Measurements from ENCODE around the gene NR3C2.

Gene NR3C2

GRCh38 chr4:148216321-148216720 is 225.9 kb downstream of the NR3C2 start (continued):
- TF ChIP-seq BACH2 (CRISPR knock-in tag; IDR thresholded peaks at IDR 0.05; ENCODE audit: borderline replicate concordance), result no peak
- no peak for TF ChIP-seq ARNTL (CRISPR knock-in tag; IDR thresholded peaks at IDR 0.05; ENCODE audit: borderline replicate concordance, low read depth)
- no peak for TF ChIP-seq GLIS3 (CRISPR knock-in tag; IDR thresholded peaks at IDR 0.05)
- no peak for TF ChIP-seq CSRNP3 (CRISPR knock-in tag; IDR thresholded peaks at IDR 0.05)
- TF ChIP-seq TOX (CRISPR knock-in tag; IDR thresholded peaks at IDR 0.05; ENCODE audit: borderline replicate concordance), result no peak

- TF ChIP-seq RARB (CRISPR knock-in tag; IDR thresholded peaks at IDR 0.05) (no peak), ZFP30 (CRISPR knock-in tag; IDR thresholded peaks at IDR 0.05) (no peak), OSR1 (CRISPR knock-in tag; IDR thresholded peaks at IDR 0.05) (no peak), ESRRG (CRISPR knock-in tag; IDR thresholded peaks at IDR 0.05) (no peak), TCF4 (CRISPR knock-in tag; IDR thresholded peaks at IDR 0.05; ENCODE audit: borderline replicate concordance) (no peak), GLIS3 (CRISPR knock-in tag; IDR thresholded peaks at IDR 0.05) (no peak), ISL1 (CRISPR knock-in tag; IDR thresholded peaks at IDR 0.05) (no peak), SNAI2 (CRISPR knock-in tag; IDR thresholded peaks at IDR 0.05) (no peak), TSHZ2 (CRISPR knock-in tag; IDR thresholded peaks at IDR 0.05) (no peak), ZNF70 (CRISPR knock-in tag; IDR thresholded peaks at IDR 0.05) (no peak), ZNF565 (CRISPR knock-in tag; conservative IDR thresholded peaks at IDR 0.05; ENCODE audit: low read depth) (no peak)
- TF ChIP-seq, protein P1, sequence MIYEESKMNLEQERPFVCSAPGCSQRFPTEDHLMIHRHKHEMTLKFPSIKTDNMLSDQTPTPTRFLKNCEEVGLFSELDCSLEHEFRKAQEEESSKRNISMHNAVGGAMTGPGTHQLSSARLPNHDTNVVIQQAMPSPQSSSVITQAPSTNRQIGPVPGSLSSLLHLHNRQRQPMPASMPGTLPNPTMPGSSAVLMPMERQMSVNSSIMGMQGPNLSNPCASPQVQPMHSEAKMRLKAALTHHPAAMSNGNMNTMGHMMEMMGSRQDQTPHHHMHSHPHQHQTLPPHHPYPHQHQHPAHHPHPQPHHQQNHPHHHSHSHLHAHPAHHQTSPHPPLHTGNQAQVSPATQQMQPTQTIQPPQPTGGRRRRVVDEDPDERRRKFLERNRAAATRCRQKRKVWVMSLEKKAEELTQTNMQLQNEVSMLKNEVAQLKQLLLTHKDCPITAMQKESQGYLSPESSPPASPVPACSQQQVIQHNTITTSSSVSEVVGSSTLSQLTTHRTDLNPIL (CRISPR knock-in tag; IDR thresholded peaks at IDR 0.05; ENCODE audit: low read depth), result no peak
- ATAC-seq, result no peak
Measured at GRCh38 chr4:148215202-148215601, 227.0 kb downstream of the NR3C2 start.

DNA sequence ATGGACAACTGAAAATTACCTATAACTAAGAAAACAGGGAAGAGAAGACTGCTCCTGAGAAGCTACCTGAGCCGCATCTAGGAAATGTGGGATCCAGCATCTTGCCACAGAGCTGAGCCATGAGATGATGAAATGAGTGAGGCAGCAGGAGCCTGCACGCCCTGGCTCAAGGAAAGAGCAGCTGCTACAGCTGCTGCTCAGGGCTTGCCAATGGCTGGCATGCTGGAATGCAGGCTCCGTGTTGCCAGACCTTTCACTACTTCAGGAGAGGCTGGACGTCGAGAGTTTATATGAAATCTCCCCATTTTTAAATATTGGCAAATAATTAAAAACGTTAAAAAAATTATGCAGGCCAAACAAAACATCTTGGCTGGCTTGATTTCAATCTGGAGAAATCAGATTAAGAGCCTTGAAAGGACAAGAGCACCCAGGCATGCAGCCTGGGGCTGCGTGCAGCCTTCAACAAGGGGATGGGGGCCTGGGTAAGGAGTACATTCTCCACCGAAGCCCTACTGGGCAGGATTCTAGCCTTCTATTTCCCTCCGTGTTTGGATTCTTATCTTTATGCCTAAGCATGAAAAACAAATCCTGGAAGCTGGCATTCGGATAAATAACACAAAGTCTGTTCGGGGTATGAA is 227.6 kb downstream of the NR3C2 start:
- no peak for ATAC-seq
- TF ChIP-seq PPARA (CRISPR knock-in tag; IDR thresholded peaks at IDR 0.05; ENCODE audit: borderline replicate concordance) (no peak), GLIS3 (CRISPR knock-in tag; IDR thresholded peaks at IDR 0.05) (no peak), ZNF8 (CRISPR knock-in tag; IDR thresholded peaks at IDR 0.05) (no peak), TOX (CRISPR knock-in tag; IDR thresholded peaks at IDR 0.05; ENCODE audit: borderline replicate concordance) (no peak), TSHZ2 (CRISPR knock-in tag; IDR thresholded peaks at IDR 0.05) (no peak)
- TF ChIP-seq, protein P2, sequence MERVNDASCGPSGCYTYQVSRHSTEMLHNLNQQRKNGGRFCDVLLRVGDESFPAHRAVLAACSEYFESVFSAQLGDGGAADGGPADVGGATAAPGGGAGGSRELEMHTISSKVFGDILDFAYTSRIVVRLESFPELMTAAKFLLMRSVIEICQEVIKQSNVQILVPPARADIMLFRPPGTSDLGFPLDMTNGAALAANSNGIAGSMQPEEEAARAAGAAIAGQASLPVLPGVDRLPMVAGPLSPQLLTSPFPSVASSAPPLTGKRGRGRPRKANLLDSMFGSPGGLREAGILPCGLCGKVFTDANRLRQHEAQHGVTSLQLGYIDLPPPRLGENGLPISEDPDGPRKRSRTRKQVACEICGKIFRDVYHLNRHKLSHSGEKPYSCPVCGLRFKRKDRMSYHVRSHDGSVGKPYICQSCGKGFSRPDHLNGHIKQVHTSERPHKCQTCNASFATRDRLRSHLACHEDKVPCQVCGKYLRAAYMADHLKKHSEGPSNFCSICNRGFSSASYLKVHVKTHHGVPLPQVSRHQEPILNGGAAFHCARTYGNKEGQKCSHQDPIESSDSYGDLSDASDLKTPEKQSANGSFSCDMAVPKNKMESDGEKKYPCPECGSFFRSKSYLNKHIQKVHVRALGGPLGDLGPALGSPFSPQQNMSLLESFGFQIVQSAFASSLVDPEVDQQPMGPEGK (CRISPR knock-in tag; IDR thresholded peaks at IDR 0.05; ENCODE audit: borderline replicate concordance), result no peak
